ENCODE results near the gene OGDH. TPM values are rescaled to one million over a fixed set of nuclear protein-coding genes. Genes with fewer than 3 reads are reported as not detected.
"Not testable (repeated sequence)": the region's sequence is repeated elsewhere in the genome, so short reads cannot be mapped to it uniquely, and the experiment has no call there.

Gene OGDH
- total RNA-seq, 2 donors from 2014 or later: 277 to 390 TPM

GRCh38 chr7:44727158-44727936 is 120.9 kb downstream of the OGDH start:
- Histone ChIP-seq H3K27ac (no peak overlapping the region), H3K27me3 (no peaks in the 10 kb centered on the region), H3K4me3 (no peak overlapping the region), H3K4me1 (peaks cover 0 to 9% of the 10 kb centered on the region in 2 donors), H3K9me3 (no peaks in the 10 kb centered on the region), H3K36me3 (no peaks in the 10 kb centered on the region)
- DNase-seq (ENCODE audit: low spot score): peak; percentile 63
- no peak for TF ChIP-seq CTCF (IDR thresholded peaks at IDR 0.05)

GRCh38 chr7:44727937-44728262 is 121.5 kb downstream of the OGDH start:
- no peak overlapping the region for H3K4me3 ChIP-seq
- H3K9me3 ChIP-seq: no peaks in the 10 kb centered on the region
- peaks cover 0 to 9% of the 10 kb centered on the region in 2 donors for H3K4me1 ChIP-seq
- DNase-seq (ENCODE audit: low spot score): no peak
- no peaks in the 10 kb centered on the region for H3K36me3 ChIP-seq
- H3K27me3 ChIP-seq: no peaks in the 10 kb centered on the region
- TF ChIP-seq CTCF (IDR thresholded peaks at IDR 0.05): no peak
- no peak overlapping the region for H3K27ac ChIP-seq

GRCh38 chr7:44729949-44730590 is 123.6 kb downstream of the OGDH start:
- DNase-seq (ENCODE audit: low spot score): no peak
- Histone ChIP-seq H3K4me1 (peaks cover 0 to 9% of the 10 kb centered on the region in 2 donors), H3K4me3 (no peak overlapping the region), H3K27me3 (no peaks in the 10 kb centered on the region), H3K36me3 (no peaks in the 10 kb centered on the region), H3K27ac (no peak overlapping the region), H3K9me3 (no peaks in the 10 kb centered on the region)
- TF ChIP-seq CTCF (IDR thresholded peaks at IDR 0.05): no peak

- not testable (repeated sequence) for DNase-seq (ENCODE audit: low spot score); H3K27ac ChIP-seq; H3K36me3 ChIP-seq; H3K27me3 ChIP-seq; H3K4me1 ChIP-seq; H3K9me3 ChIP-seq; H3K4me3 ChIP-seq
Observed at GRCh38 chr7:44732971-44733370, 126.5 kb downstream of the OGDH start.

GRCh38 chr7:44733708-44734481 is 127.5 kb downstream of the OGDH start:
- DNase-seq (ENCODE audit: low spot score): no peak
- no peak overlapping the region for H3K4me3 ChIP-seq
- no peaks in the 10 kb centered on the region for H3K27me3 ChIP-seq
- no peaks in the 10 kb centered on the region for H3K36me3 ChIP-seq
- H3K9me3 ChIP-seq: no peaks in the 10 kb centered on the region
- H3K27ac ChIP-seq: no peak overlapping the region
- no peak for TF ChIP-seq CTCF (IDR thresholded peaks at IDR 0.05)
- no peaks in the 10 kb centered on the region for H3K4me1 ChIP-seq

Data from right atrium auricular region (tissue), 2 donors.